ENCODE data around the gene LAMC2.

LAMC2 gene

DNA sequence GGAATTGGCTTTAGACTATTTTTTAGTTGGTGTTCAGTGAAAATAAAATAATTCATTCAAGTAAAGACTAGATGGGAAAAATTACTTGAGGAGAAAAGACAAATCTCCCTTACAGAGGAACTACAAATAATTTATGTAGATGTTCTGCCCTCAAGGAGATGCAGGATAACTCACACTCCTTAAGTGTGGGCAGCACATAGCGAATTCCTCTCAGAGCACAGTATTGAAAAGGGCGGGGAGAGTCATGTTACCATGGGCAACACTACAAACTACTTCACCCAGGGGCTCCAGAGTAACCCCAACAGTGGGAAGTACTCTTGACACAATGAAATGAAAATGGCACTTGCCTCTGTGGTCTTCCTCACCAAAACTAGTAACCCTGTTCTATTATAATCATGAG lies 20.6 kb upstream of the LAMC2 start:
- no peak overlapping the region for H3K4me3 ChIP-seq (ENCODE audit: control insufficient read depth, low read depth, low read length)
- no peak for DNase-seq (ENCODE audit: low read depth)
- TF ChIP-seq, protein P1, sequence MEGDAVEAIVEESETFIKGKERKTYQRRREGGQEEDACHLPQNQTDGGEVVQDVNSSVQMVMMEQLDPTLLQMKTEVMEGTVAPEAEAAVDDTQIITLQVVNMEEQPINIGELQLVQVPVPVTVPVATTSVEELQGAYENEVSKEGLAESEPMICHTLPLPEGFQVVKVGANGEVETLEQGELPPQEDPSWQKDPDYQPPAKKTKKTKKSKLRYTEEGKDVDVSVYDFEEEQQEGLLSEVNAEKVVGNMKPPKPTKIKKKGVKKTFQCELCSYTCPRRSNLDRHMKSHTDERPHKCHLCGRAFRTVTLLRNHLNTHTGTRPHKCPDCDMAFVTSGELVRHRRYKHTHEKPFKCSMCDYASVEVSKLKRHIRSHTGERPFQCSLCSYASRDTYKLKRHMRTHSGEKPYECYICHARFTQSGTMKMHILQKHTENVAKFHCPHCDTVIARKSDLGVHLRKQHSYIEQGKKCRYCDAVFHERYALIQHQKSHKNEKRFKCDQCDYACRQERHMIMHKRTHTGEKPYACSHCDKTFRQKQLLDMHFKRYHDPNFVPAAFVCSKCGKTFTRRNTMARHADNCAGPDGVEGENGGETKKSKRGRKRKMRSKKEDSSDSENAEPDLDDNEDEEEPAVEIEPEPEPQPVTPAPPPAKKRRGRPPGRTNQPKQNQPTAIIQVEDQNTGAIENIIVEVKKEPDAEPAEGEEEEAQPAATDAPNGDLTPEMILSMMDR (conservative IDR thresholded peaks at IDR 0.05; ENCODE audit: control insufficient read depth, insufficient read depth, low read depth, low read length) = no peak

DNA sequence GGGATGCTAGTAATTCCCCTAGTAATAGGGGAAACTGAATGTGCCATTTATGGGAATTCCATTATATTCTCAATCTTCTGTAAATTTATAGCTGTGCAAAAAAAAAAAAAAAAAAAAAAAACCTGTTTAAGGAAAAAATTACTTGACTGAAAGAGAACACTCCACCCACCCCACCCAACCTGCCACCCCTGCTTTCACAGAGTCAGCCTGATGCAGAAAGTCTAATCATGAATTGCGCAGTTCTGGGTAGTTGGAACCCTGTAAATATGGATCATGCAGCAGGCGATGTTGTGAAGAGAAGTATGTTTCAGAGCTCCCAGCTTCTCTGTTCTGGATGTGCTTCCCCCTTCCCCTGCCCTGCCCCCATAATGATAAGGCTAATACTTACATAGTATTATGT lies 19.6 kb upstream of the LAMC2 start:
- TF ChIP-seq, protein P1 (conservative IDR thresholded peaks at IDR 0.05; ENCODE audit: control insufficient read depth, insufficient read depth, low read depth, low read length) = no peak
- no peak overlapping the region for H3K4me3 ChIP-seq (ENCODE audit: control insufficient read depth, low read depth, low read length)
- DNase-seq (ENCODE audit: low read depth) = no peak

DNA sequence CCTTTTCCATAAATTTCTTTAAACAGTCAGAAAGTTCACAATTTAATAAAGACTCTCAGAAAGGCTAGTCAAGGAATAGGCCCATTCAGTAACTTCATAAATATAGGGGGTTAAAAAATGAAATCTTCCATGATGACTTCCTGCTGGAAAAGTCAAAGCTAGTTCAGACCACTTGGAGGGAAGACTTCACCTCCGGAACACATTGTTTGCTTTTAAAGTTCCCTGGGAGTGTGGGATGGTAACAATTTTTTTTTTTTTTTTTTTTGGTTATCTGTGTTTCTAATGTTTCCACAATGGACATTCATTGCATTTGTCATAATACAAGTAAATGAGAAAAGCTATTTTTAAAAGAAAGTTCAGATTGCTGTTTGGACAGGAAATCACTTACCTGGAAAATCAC lies 18.4 kb upstream of the LAMC2 start:
- TF ChIP-seq, protein P1 (conservative IDR thresholded peaks at IDR 0.05; ENCODE audit: control insufficient read depth, insufficient read depth, low read depth, low read length) = no peak

DNA sequence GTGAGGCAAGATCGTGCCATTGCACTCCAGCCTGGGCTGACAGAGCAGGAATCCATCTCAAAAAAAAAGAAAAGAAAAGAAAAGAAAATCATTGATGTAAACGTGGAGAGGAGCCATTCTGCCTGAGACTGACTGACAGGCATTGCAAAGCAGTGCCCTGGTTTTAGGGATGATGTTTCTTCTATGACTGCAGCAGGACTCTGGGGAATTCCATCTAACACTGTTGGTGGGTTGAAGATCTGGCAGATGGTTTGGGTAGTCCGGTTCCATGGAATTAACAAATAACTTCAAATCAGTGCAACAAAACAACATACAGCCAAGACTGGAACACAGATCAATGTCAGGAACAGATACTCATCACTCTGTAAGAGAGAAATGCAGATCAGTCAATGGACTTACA lies 17.8 kb upstream of the LAMC2 start:
- H3K4me3 ChIP-seq (ENCODE audit: control insufficient read depth, low read depth, low read length) = no peak overlapping the region
- no peak for DNase-seq (ENCODE audit: low read depth)
- TF ChIP-seq, protein P1 (conservative IDR thresholded peaks at IDR 0.05; ENCODE audit: control insufficient read depth, insufficient read depth, low read depth, low read length) = no peak

More for the DNA sequence above, 18.4 kb upstream of the LAMC2 start:
- H3K4me3 ChIP-seq (ENCODE audit: control insufficient read depth, low read depth, low read length) = no peak overlapping the region
- DNase-seq (ENCODE audit: low read depth) = no peak

DNA sequence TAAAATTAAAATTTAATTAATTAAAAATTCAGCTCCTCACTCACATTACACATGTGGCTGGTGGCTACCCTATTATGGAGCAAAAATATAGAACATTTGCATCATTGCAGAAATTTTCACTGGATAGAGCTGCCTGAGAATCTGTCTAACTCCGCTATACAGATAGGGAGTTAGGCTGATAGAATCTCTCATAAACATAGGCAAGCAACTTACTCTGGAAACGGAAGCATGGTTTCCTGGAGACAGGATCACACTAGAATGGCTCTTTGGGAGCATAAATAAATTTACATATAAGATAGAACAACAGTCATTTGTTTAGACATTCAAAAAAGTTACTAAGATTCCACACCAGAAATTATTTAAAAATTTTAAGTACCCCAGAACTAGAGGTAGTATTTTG lies 12.2 kb upstream of the LAMC2 start:
- TF ChIP-seq, protein P1 (conservative IDR thresholded peaks at IDR 0.05; ENCODE audit: control insufficient read depth, insufficient read depth, low read depth, low read length) = no peak
- H3K4me3 ChIP-seq (ENCODE audit: control insufficient read depth, low read depth, low read length) = no peak overlapping the region
- no peak for DNase-seq (ENCODE audit: low read depth)

DNA sequence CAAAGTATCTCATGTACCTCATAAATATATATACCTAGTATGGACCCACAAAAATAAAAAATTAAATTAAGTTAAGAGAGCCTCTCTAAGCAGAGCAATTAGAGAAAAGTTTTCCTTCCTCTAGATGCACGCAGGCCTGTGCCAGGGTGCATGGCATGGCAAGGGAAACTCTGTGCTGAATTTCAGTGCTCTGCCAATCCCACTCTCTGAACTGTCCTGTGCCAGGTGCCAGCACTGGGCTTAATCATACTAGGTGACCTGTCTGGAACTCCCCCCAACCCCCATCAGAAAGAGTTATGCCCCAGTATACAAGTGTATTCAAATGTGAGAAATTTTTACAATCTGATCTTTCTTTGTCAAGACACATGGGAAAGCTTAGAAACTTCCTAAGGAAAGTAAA lies 10.4 kb upstream of the LAMC2 start:
- DNase-seq (ENCODE audit: low read depth) = no peak
- H3K4me3 ChIP-seq (ENCODE audit: control insufficient read depth, low read depth, low read length) = no peak overlapping the region
- TF ChIP-seq, protein P1 (conservative IDR thresholded peaks at IDR 0.05; ENCODE audit: control insufficient read depth, insufficient read depth, low read depth, low read length) = no peak

DNA sequence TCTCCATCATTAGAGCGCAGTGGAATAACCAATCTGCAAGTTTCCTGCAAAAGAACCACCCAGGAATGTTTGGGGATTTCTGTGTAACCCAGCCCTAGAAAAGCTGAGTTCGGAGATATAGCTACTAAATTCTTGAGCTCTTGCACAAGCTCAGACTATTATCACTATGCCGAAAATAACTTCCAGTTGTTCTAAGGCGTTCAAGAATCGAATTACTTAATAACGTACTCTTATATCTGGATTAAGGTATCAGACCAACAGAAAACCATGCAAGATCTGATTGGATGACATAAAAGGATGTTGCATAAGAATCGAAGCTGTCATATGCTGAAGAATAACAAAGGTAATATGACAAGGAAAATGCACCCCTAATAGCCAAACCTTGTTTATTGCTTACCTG lies 7.5 kb upstream of the LAMC2 start:
- no peak overlapping the region for H3K4me3 ChIP-seq (ENCODE audit: control insufficient read depth, low read depth, low read length)
- TF ChIP-seq, protein P1 (conservative IDR thresholded peaks at IDR 0.05; ENCODE audit: control insufficient read depth, insufficient read depth, low read depth, low read length) = no peak
- peak; percentile 28 for DNase-seq (ENCODE audit: low read depth)

Measured in fibroblast of mammary gland (primary cell).